ENCODE measurements around the gene TSLP. TPM values are rescaled to one million over a fixed set of nuclear protein-coding genes. Genes with fewer than 3 reads are reported as not detected.

Gene TSLP
- total RNA-seq (2022) (not detected in 2 replicates), Bru-seq, nascent RNA (percentile 17 among the genes with signal in this experiment), BruChase-seq, experiment 1, labeled RNA remaining after a 2-hour chase (percentile 13 among the genes with signal in this experiment), BruChase-seq, experiment 2, labeled RNA remaining after a 6-hour chase (percentile 17 among the genes with signal in this experiment)
- long read RNA-seq = 0 reads

DNA sequence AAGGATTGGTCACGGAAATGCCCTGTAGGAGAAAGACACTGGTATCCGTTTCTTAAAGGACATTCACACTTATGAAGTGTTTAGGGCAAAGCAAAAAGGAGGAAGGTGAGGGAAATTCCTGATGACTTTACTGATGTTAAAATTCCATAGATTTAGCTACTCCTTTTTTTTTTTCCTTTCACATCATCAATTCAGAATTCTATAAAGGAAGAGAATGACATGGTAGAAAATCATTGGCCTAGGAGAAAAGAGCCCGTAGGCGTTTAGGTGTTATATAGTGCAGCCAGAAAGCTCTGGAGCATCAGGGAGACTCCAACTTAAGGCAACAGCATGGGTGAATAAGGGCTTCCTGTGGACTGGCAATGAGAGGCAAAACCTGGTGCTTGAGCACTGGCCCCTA lies at the start of gene TSLP:
TSS of gene TSLP (plus strand) at position 301 of the 400 bp plus-strand sequence. CDS start 178 bp downstream, outside the sequence.
- no peaks in the 10 kb centered on the region for H3K36me3 ChIP-seq (ENCODE audit: control insufficient read depth, insufficient read depth, low read length)
- H3K4me1 ChIP-seq = 0 out of 2 replicates have a peak, but pooled peaks cover 4% of the 10 kb centered on the region
- Mint-ChIP-seq H3K4me1 (ENCODE audit: low read depth, unreplicated experiment) (peaks cover 7% of the 10 kb centered on the region), H3K36me3 (ENCODE audit: insufficient read depth, unreplicated experiment) (no peaks in the 10 kb centered on the region), H3K4me3 (ENCODE audit: unreplicated experiment) (peak within 1 kb of the TSS; percentile 73), H3K9me3 (ENCODE audit: unreplicated experiment) (no peaks in the 10 kb centered on the region), H3K27me3 (ENCODE audit: insufficient read depth, unreplicated experiment) (peaks cover 44% of the 10 kb centered on the region), H3K27ac (ENCODE audit: unreplicated experiment) (no peak within 1 kb of the TSS)
- ChIA-PET CTCF (no interaction called here), POLR2A (no interaction called here)
- no TSS peak for BruUV-seq (replicated peaks)
- no peaks in the 10 kb centered on the region; the same call in 1 of the 2 replicates for H3K27me3 ChIP-seq (replicated peaks; ENCODE audit: control insufficient read depth, insufficient read depth, low read length)
- H3K9me3 ChIP-seq = no peaks in the 10 kb centered on the region; the same call in 1 of the 2 replicates
- no peak for TF ChIP-seq CTCF (IDR thresholded peaks at IDR 0.05; ENCODE audit: insufficient read depth in 1 of 2, low read depth in 1 of 2, low read length in 1 of 2, severe bottlenecking in 1 of 2, unreplicated experiment in 1 of 2)
- DNase-seq = no peak
- H3K4me3 ChIP-seq (ENCODE audit: low read depth, low read length) = no peak within 1 kb of the TSS
- intact Hi-C loops (cut with micrococcal nuclease; ENCODE audit: unreplicated experiment) = no loop called here

DNA sequence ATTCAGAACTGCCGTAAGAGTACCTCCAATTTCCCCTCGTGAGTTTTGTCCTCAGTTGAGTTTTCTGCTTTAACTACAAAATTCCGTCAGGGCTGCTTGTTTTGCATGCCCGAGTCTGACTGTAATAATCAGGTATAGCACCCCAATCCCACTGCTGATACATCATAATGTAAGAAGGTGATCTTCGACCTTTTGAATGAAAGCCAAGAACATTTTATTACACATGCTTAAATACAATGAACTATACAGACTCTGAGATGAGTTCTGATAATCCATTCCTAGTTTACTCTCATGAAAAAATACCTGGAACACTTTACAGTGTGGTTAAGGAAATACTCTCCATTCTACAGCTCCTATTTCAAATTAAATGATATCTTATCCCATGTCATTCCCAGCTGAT lies 49.2 kb upstream of the TSLP start:
- Mint-ChIP-seq H3K9me3 (ENCODE audit: unreplicated experiment) (no peaks in the 10 kb centered on the region), H3K4me1 (ENCODE audit: low read depth, unreplicated experiment) (no peaks in the 10 kb centered on the region), H3K4me3 (ENCODE audit: unreplicated experiment) (no peak overlapping the region), H3K27ac (ENCODE audit: unreplicated experiment) (no peak overlapping the region), H3K36me3 (ENCODE audit: insufficient read depth, unreplicated experiment) (no peaks in the 10 kb centered on the region), H3K27me3 (ENCODE audit: insufficient read depth, unreplicated experiment) (no peaks in the 10 kb centered on the region)
- H3K27me3 ChIP-seq (replicated peaks; ENCODE audit: control insufficient read depth, insufficient read depth, low read length) = no peaks in the 10 kb centered on the region
- no peak overlapping the region for H3K4me3 ChIP-seq (ENCODE audit: low read depth, low read length)
- H3K36me3 ChIP-seq (ENCODE audit: control insufficient read depth, insufficient read depth, low read length) = no peaks in the 10 kb centered on the region
- H3K4me1 ChIP-seq = no peaks in the 10 kb centered on the region
- TF ChIP-seq CTCF (IDR thresholded peaks at IDR 0.05; ENCODE audit: insufficient read depth in 1 of 2, low read depth in 1 of 2, low read length in 1 of 2, severe bottlenecking in 1 of 2, unreplicated experiment in 1 of 2) = no peak
- ChIA-PET POLR2A (no interaction called here), CTCF (no interaction called here)
- no peaks in the 10 kb centered on the region for H3K9me3 ChIP-seq
- intact Hi-C loops (cut with micrococcal nuclease; ENCODE audit: unreplicated experiment) = no loop called here
- no TSS peak for BruUV-seq (replicated peaks)
- no peak for DNase-seq

DNA sequence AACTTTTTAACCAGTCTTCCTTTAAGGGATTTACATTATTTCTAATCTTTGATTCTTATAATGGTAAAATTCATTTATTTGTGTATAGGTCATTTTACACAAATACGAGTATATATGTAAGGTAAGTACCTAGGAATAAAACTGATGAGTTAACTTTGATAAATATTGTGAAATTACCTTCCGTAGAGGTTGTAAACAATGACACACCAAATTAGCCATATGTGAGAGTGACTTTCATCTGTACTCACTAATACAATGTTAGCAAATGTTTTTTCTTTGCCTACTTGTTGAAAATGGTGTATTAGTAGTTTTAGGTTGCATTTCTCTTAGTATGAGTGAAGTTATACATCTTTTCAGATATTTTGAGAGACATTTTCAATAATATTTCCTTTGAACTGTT lies 42.6 kb upstream of the TSLP start:
- H3K9me3 Mint-ChIP-seq (ENCODE audit: unreplicated experiment) = no peaks in the 10 kb centered on the region
- Histone ChIP-seq H3K4me3 (ENCODE audit: low read depth, low read length) (no peak overlapping the region), H3K4me1 (no peaks in the 10 kb centered on the region), H3K9me3 (no peaks in the 10 kb centered on the region), H3K36me3 (ENCODE audit: control insufficient read depth, insufficient read depth, low read length) (no peaks in the 10 kb centered on the region), H3K27me3 (replicated peaks; ENCODE audit: control insufficient read depth, insufficient read depth, low read length) (no peaks in the 10 kb centered on the region)
- H3K4me3 Mint-ChIP-seq (ENCODE audit: unreplicated experiment) = no peak overlapping the region
- intact Hi-C loops (cut with micrococcal nuclease; ENCODE audit: unreplicated experiment) = no loop called here
- POLR2A ChIA-PET = no interaction called here
- H3K36me3 Mint-ChIP-seq (ENCODE audit: insufficient read depth, unreplicated experiment) = no peaks in the 10 kb centered on the region
- no peak overlapping the region for H3K27ac Mint-ChIP-seq (ENCODE audit: unreplicated experiment)
- CTCF ChIA-PET = no interaction called here
- no peak for DNase-seq
- no peaks in the 10 kb centered on the region for H3K4me1 Mint-ChIP-seq (ENCODE audit: low read depth, unreplicated experiment)
- no peak for TF ChIP-seq CTCF (IDR thresholded peaks at IDR 0.05; ENCODE audit: insufficient read depth in 1 of 2, low read depth in 1 of 2, low read length in 1 of 2, severe bottlenecking in 1 of 2, unreplicated experiment in 1 of 2)
- peaks cover 17% of the 10 kb centered on the region for H3K27me3 Mint-ChIP-seq (ENCODE audit: insufficient read depth, unreplicated experiment)
- no TSS peak for BruUV-seq (replicated peaks)
